Lung (tissue), 12 donors: ENCODE data around the gene PRR12. TPM values are rescaled to one million over a fixed set of nuclear protein-coding genes. Genes with fewer than 3 reads are reported as not detected.

Source experiments
- ATAC-seq: fragments of 200-7000 bp; cut with Tn5 transposase; one replicate; pipeline ENCODE4 v1.9.1; 2020; ENCODE audit warnings: moderate number of reproducible peaks; ENCODE audit not compliant: insufficient read depth, low FRiP score
- DNase-seq, 3 donors: peaks; one replicate each; pipeline ENCODE4 v3.0.0-alpha.2; 2013 to 2017
- H3K27ac ChIP-seq, 2 donors: one replicate each; pipeline ENCODE4 v1.5.1; 2013; ENCODE audit warnings: mild to moderate bottlenecking in 2 of 2, moderate library complexity in 2 of 2, control low read depth in 1 of 2, inconsistent platforms in 1 of 2, low read depth in 1 of 2, low read length in 1 of 2
- H3K27me3 ChIP-seq, 3 donors: one replicate each; pipeline ENCODE4 v1.5.1; 2013; ENCODE audit warnings: low read length in 2 of 3; ENCODE audit not compliant: control insufficient read depth in 3 of 3, insufficient read depth in 3 of 3
- H3K36me3 ChIP-seq, 4 donors: one replicate each; pipeline ENCODE4 v1.5.1; 2013; ENCODE audit warnings: low read length in 4 of 4, mild to moderate bottlenecking in 1 of 4, moderate library complexity in 1 of 4; ENCODE audit not compliant: control insufficient read depth in 4 of 4, insufficient read depth in 4 of 4
- H3K4me1 ChIP-seq, 5 donors: one replicate each; pipeline ENCODE4 v1.5.1; 2013; ENCODE audit warnings: low read length in 5 of 5, mild to moderate bottlenecking in 2 of 5, moderate library complexity in 1 of 5; ENCODE audit not compliant: control insufficient read depth in 5 of 5, insufficient read depth in 5 of 5
- H3K4me3 ChIP-seq: one replicate; pipeline ENCODE4 v1.5.1; 2013; ENCODE audit warnings: mild to moderate bottlenecking, control low read depth, moderate library complexity
- H3K9ac ChIP-seq, 2 donors: one replicate each; pipeline ENCODE4 v1.5.1; 2013; ENCODE audit warnings: low read length in 2 of 2, control low read depth in 1 of 2; ENCODE audit not compliant: insufficient read depth in 1 of 2
- H3K9me3 ChIP-seq, 4 donors: one replicate each; pipeline ENCODE4 v1.5.1; 2013; ENCODE audit warnings: low read length in 3 of 4, mild to moderate bottlenecking in 1 of 4, moderate library complexity in 1 of 4; ENCODE audit not compliant: control insufficient read depth in 4 of 4, insufficient read depth in 3 of 4
- WGBS, 2 donors: extraction: QIAGEN DNeasy Blood & Tissue Kit; methylation state at CpG; one replicate each; pipeline ENCODE4 v1.1.7; 2013; 5-methylcytosine and 5-hydroxymethylcytosine counted together
- polyA plus RNA-seq, 2 donors: library from polyadenylated mRNA; stranded (reverse); fragments of 200-250 nt; gene quantifications; one replicate each; pipeline ENCODE4 v1.2.1, GENCODE V29; 2013
- total RNA-seq, 2 donors: library from RNA; depleted of rRNA in 1 of 2; stranded (reverse); fragments of >200 nt in 1 of 2; gene quantifications; one replicate each; pipeline ENCODE4 v1.2.1, GENCODE V29; 2014 to 2021
- TF ChIP-seq, protein P1 (sequence below): IDR thresholded peaks from 2 replicates; pipeline ENCODE4 v1.5.1; 2012; ENCODE audit warnings: mild to moderate bottlenecking; ENCODE audit errors: control extremely low read depth, extremely low read depth
- donor health status: control.
- donor health status: control.
- donor health status: Bipolar disorder and iron deficiency.
- donor health status: healthy.
- donor health status: DM: yes; HTN: yes; CAD: no.

Gene PRR12
- total and polyA plus RNA-seq, 4 donors: 7.6 to 32.4 (median 16.8) TPM

DNA sequence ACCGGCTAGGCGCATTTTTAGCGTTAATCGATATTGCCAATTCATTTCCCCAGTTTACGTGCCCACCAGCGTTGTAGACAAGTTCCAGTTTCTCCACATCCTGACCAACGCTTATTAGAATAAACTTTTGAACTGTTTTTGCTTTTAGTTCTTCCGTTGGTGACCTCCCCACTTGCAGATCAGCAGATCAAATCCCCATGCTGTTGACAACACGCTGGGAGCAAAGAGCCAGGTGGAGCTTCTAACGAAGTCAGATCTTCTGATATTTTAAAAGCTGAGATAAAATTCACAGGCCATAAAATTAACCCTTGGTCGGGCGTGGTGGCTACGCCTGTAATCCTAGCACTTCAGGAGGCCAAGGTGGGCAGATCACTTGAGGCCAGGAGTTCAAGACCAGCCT is 41.9 kb upstream of the PRR12 start:
- Histone ChIP-seq H3K4me3 (no peak overlapping the region), H3K9ac (no peak overlapping the region), H3K27me3 (no peaks in the 10 kb centered on the region), H3K9me3 (no peaks in the 10 kb centered on the region), H3K36me3 (peaks cover 0 to 5% (median 1%) of the 10 kb centered on the region in 4 donors), H3K27ac (no peak overlapping the region), H3K4me1 (peaks cover 0 to 3% (median 0%) of the 10 kb centered on the region in 5 donors)
- TF ChIP-seq, protein P1, sequence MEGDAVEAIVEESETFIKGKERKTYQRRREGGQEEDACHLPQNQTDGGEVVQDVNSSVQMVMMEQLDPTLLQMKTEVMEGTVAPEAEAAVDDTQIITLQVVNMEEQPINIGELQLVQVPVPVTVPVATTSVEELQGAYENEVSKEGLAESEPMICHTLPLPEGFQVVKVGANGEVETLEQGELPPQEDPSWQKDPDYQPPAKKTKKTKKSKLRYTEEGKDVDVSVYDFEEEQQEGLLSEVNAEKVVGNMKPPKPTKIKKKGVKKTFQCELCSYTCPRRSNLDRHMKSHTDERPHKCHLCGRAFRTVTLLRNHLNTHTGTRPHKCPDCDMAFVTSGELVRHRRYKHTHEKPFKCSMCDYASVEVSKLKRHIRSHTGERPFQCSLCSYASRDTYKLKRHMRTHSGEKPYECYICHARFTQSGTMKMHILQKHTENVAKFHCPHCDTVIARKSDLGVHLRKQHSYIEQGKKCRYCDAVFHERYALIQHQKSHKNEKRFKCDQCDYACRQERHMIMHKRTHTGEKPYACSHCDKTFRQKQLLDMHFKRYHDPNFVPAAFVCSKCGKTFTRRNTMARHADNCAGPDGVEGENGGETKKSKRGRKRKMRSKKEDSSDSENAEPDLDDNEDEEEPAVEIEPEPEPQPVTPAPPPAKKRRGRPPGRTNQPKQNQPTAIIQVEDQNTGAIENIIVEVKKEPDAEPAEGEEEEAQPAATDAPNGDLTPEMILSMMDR: no peak
- no peak for DNase-seq
- ATAC-seq: no peak
- WGBS, 2 donors: 42 to 70% methylated on average over 13 of the region's 13 CpGs

DNA sequence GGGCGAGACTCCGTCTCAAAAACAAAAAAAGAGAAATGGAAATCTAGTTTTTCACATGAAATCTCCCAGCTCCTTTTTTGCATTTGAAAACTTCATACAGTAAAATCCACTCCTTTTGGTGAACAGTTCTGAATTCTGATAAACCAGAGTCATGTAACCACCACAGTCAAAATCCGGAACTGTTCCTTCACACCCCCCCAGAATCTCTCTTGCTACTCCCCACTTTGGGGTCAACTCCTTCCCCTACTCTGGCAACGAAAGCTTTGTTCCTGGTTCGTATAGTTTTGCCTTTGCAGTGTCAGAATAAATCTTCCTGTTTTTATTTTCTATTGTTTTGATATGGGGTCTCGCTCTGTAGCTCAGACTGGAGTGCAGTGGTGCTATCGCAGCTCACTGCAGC is 39.5 kb upstream of the PRR12 start:
- Histone ChIP-seq H3K36me3 (peaks cover 0 to 16% (median 6%) of the 10 kb centered on the region in 4 donors), H3K9ac (no peak overlapping the region), H3K4me1 (peaks cover 0 to 5% (median 0%) of the 10 kb centered on the region in 5 donors), H3K27ac (no peak overlapping the region), H3K9me3 (no peaks in the 10 kb centered on the region), H3K27me3 (no peaks in the 10 kb centered on the region), H3K4me3 (no peak overlapping the region)
- no peak for DNase-seq
- TF ChIP-seq, protein P1: no peak
- whole genome bisulfite sequencing, 2 donors: 75 to 85% methylated on average over 7 of the region's 7 CpGs
- no peak for ATAC-seq

DNA sequence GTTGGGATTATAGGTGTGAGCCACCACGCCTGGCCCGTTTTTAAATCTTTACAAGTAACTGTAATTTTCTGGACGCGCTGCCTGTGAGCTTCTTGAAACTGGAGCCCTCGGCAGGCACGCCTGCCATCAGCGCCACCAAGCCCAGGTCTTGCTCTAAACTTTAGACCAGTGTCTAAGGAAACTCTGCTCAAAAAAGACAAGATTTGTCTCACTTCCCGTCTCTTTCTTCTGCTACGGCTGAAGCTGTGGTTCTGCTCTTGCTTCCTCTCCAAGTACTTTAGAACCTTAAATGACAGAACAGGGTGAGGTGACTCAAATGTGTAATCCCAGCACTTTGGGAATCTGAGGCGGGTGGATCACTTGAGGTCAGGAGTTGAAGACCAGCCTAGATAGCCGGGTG is 38.2 kb upstream of the PRR12 start:
- ATAC-seq (no peak), DNase-seq (no peak)
- Histone ChIP-seq H3K27ac (no peak overlapping the region), H3K27me3 (no peaks in the 10 kb centered on the region), H3K9me3 (no peaks in the 10 kb centered on the region), H3K4me1 (peaks cover 0 to 5% (median 0%) of the 10 kb centered on the region in 5 donors), H3K36me3 (peaks cover 5 to 28% (median 12%) of the 10 kb centered on the region in 4 donors), H3K9ac (no peak overlapping the region), H3K4me3 (no peak overlapping the region)
- TF ChIP-seq, protein P1: no peak
- 76 to 84% methylated on average over 11 of the region's 11 CpGs for WGBS, 2 donors
